Spleen (tissue), 11 donors: ENCODE results near the gene PDE8B. TPM values are rescaled to one million over a fixed set of nuclear protein-coding genes. Genes with fewer than 3 reads are reported as not detected.

Source experiments
- DNase-seq: peaks from one replicate; pipeline ENCODE4 v3.0.0-alpha.2; 2020
- H3K27ac ChIP-seq, 8 donors: fragments of 200-600 bp; sonication (generic) in 7 of 8; 1 replicate in 4 of 8; 2 replicates in 4 of 8; pipeline versions ENCODE4 v1.5.0 to v1.8.0; 2016 to 2021; ENCODE audit warnings: inconsistent platforms in 4 of 8, mild to moderate bottlenecking in 4 of 8, moderate library complexity in 1 of 8
- H3K27me3 ChIP-seq, 7 donors: fragments of 200-600 bp; sonication (generic) in 6 of 7; replicated peaks in 1 of 7; 1 replicate in 4 of 7; 2 replicates in 3 of 7; pipeline versions ENCODE4 v1.5.0 to v1.8.0; 2016 to 2021; ENCODE audit warnings: inconsistent platforms in 3 of 7, mild to moderate bottlenecking in 1 of 7
- H3K36me3 ChIP-seq, 6 donors: fragments of 200-600 bp; sonication (generic) in 5 of 6; 1 replicate in 4 of 6; 2 replicates in 2 of 6; pipeline versions ENCODE4 v1.5.0 to v1.8.0; 2016 to 2021; ENCODE audit warnings: inconsistent platforms in 2 of 6
- H3K4me1 ChIP-seq, 6 donors: fragments of 200-600 bp; sonication (generic) in 5 of 6; 1 replicate in 3 of 6; 2 replicates in 3 of 6; pipeline versions ENCODE4 v1.5.0 to v1.8.0; 2016 to 2021; ENCODE audit warnings: inconsistent platforms in 3 of 6
- H3K4me3 ChIP-seq, 8 donors: fragments of 200-600 bp; sonication (generic) in 7 of 8; 1 replicate in 4 of 8; 2 replicates in 4 of 8; pipeline versions ENCODE4 v1.5.0 to v1.8.0; 2016 to 2021; ENCODE audit warnings: inconsistent platforms in 4 of 8, mild to moderate bottlenecking in 4 of 8, moderate library complexity in 2 of 8
- H3K9me3 ChIP-seq, 8 donors: fragments of 200-600 bp; sonication (generic) in 7 of 8; 1 replicate in 4 of 8; 2 replicates in 4 of 8; pipeline versions ENCODE4 v1.5.0 to v1.8.0; 2016 to 2021; ENCODE audit warnings: inconsistent platforms in 4 of 8
- CTCF ChIP-seq, 11 experiments: fragments of 200-600 bp in 7 of 11; fragments of 450-650 bp in 4 of 11; sonication (generic) in 4 of 11; IDR thresholded peaks in 8 of 11; conservative IDR thresholded peaks in 3 of 11; 1 replicate in 7 of 11; 2 replicates in 4 of 11; pipeline versions ENCODE4 v1.4.0 to v1.8.0; 2016 to 2021; ENCODE audit warnings: antibody characterized with exemption in 11 of 11, inconsistent platforms in 4 of 11, mild to moderate bottlenecking in 1 of 11
- POLR2A ChIP-seq, 3 donors: fragments of 450-650 bp; IDR thresholded peaks; one replicate each; pipeline ENCODE4 v1.5.1; 2017; ENCODE audit warnings: antibody characterized with exemption in 3 of 3, mild to moderate bottlenecking in 1 of 3
- POLR2AphosphoS5 ChIP-seq, 3 donors: sonication (generic); formaldehyde crosslinking; IDR thresholded peaks; one replicate each; pipeline ENCODE4 v1.5.1; 2017; ENCODE audit warnings: antibody characterized with exemption in 3 of 3
- WGBS, 5 donors: extraction: QIAGEN DNeasy Blood & Tissue Kit in 3 of 5; methylation state at CpG; one replicate each; pipeline versions ENCODE4 v1.1.5 to v1.1.7; 2013 to 2018; 5-methylcytosine and 5-hydroxymethylcytosine counted together
- intact Hi-C: fragments of 100-400 bp; cut with DNase I; formaldehyde crosslinking; loops from one replicate; pipeline ENCODE4 v1.15.0; 2023; ENCODE audit warnings: low total_unique reads
- polyA plus RNA-seq, 3 donors: library from polyadenylated mRNA; stranded (reverse); fragments of 200-250 nt; gene quantifications; one replicate each; pipeline ENCODE4 v1.2.1, GENCODE V29; 2013
- total RNA-seq, 7 donors: library from RNA; depleted of rRNA in 3 of 7; stranded (reverse); fragments of >200 nt in 3 of 7; fragmentation: NEBNext Ultra II Directional in 4 of 7; extraction: Animal tissue kit (Norgen Biotek cat#: 25700) in 4 of 7; gene quantifications; one replicate each; pipeline versions ENCODE4 v1.1.0 to v1.2.1, GENCODE V29; 2016 to 2021
- donor health status: healthy with polysubstance abuse.
- donor health status: DM: no; HTN: no; CAD: no; lungs with moderate emphysema.
- donor health status: DM: no; HTN: no; CAD: no.
- donor health status: Bipolar disorder and iron deficiency.
- donor health status: healthy.
- donor health status: DM: no; HTN: no; CAD: no.
- donor health status: DM: yes; HTN: yes; CAD: no.

PDE8B gene
- total and polyA plus RNA-seq, 10 donors = 0.18 to 1.9 (median 0.85) TPM

GRCh38 chr5:77231471-77232138 is 21.1 kb downstream of the PDE8B start:
- intact Hi-C loops = no loop called here
- Histone ChIP-seq H3K4me3 (no peak overlapping the region), H3K27me3 (peaks cover 0 to 6% (median 0%) of the 10 kb centered on the region in 7 donors), H3K36me3 (no peaks in the 10 kb centered on the region), H3K4me1 (peaks cover 0 to 12% (median 2%) of the 10 kb centered on the region in 6 donors), H3K9me3 (peaks cover 0 to 8% (median 0%) of the 10 kb centered on the region in 8 donors), H3K27ac (peak overlapping the region in 1 of 8 donors; percentile 9)
- no peak for TF ChIP-seq POLR2A (IDR thresholded peaks at IDR 0.05)
- no peak for TF ChIP-seq CTCF (IDR thresholded peaks at IDR 0.05 in 8 of 11, conservative IDR thresholded peaks at IDR 0.05 in 3 of 11)
- TF ChIP-seq POLR2AphosphoS5 (IDR thresholded peaks at IDR 0.05) = no peak
- DNase-seq = no peak
- WGBS, 5 donors = 35 to 40% (median 38%) methylated on average over 8 of the region's 8 CpGs

GRCh38 chr5:77232574-77233358 is 22.3 kb downstream of the PDE8B start:
- peaks cover 0 to 12% (median 2%) of the 10 kb centered on the region in 6 donors for H3K4me1 ChIP-seq
- DNase-seq = no peak
- H3K27me3 ChIP-seq = peaks cover 0 to 6% (median 0%) of the 10 kb centered on the region in 7 donors
- WGBS, 5 donors = 68 to 81% (median 70%) methylated on average over 6 of the region's 6 CpGs
- H3K36me3 ChIP-seq = no peaks in the 10 kb centered on the region
- no peak for TF ChIP-seq POLR2AphosphoS5 (IDR thresholded peaks at IDR 0.05)
- no peak for TF ChIP-seq POLR2A (IDR thresholded peaks at IDR 0.05)
- no peak for TF ChIP-seq CTCF (IDR thresholded peaks at IDR 0.05 in 8 of 11, conservative IDR thresholded peaks at IDR 0.05 in 3 of 11)
- H3K4me3 ChIP-seq = no peak overlapping the region
- intact Hi-C loops = no loop called here
- no peak overlapping the region for H3K27ac ChIP-seq
- peaks cover 0 to 8% (median 0%) of the 10 kb centered on the region in 8 donors for H3K9me3 ChIP-seq

- H3K36me3 ChIP-seq = no peaks in the 10 kb centered on the region
- H3K9me3 ChIP-seq = no peaks in the 10 kb centered on the region
- TF ChIP-seq POLR2A (IDR thresholded peaks at IDR 0.05) (no peak), CTCF (IDR thresholded peaks at IDR 0.05 in 8 of 11, conservative IDR thresholded peaks at IDR 0.05 in 3 of 11) (no peak), POLR2AphosphoS5 (IDR thresholded peaks at IDR 0.05) (no peak)
- intact Hi-C loops = no loop called here
- H3K27ac ChIP-seq = no peak overlapping the region
- H3K27me3 ChIP-seq = peaks cover 0 to 6% (median 0%) of the 10 kb centered on the region in 7 donors
- no peak for DNase-seq
- peaks cover 0 to 8% (median 2%) of the 10 kb centered on the region in 6 donors for H3K4me1 ChIP-seq
- 34 to 58% (median 46%) methylated on average over 3 of the region's 3 CpGs for WGBS, 5 donors
- H3K4me3 ChIP-seq = no peak overlapping the region
Observed at GRCh38 chr5:77235846-77236721, 25.6 kb downstream of the PDE8B start.
